B cell (primary cell): ENCODE data around the gene AKAP14. TPM values are rescaled to one million over a fixed set of nuclear protein-coding genes. Genes with fewer than 3 reads are reported as not detected.

Source experiments
- ATAC-seq: fragments of 200-7000 bp; cut with Tn5 transposase; one replicate; pipeline ENCODE4 v1.10.0; 2021; ENCODE audit warnings: low read depth, mild to moderate bottlenecking, moderate number of reproducible peaks, moderate library complexity
- CTCF ChIA-PET: fragments of 350-600 bp; sonication (Branson Sonifier 250); formaldehyde crosslinking; loops from one replicate; lab custom pipeline; 2021; ENCODE audit warnings: antibody characterized with exemption, inconsistent platforms; lab: Charles Lee
- POLR2A ChIA-PET: fragments of 350-600 bp; sonication (Branson Sonifier 250); formaldehyde crosslinking; loops from one replicate; lab custom pipeline; 2021; ENCODE audit warnings: antibody characterized with exemption; lab: Charles Lee
- DNase-seq: peaks from one replicate; pipeline ENCODE4 v3.0.0; 2013
- H2AFZ ChIP-seq: 2 replicates; pipeline ENCODE4 v1.6.1; 2012; ENCODE audit warnings: mild to moderate bottlenecking, low read depth, low read length; ENCODE audit not compliant: insufficient read depth, poor library complexity, severe bottlenecking
- H3K27ac ChIP-seq, 2 donors: 1 replicate in 1 of 2; 2 replicates in 1 of 2; pipeline ENCODE4 v1.5.1; 2012 to 2013; ENCODE audit warnings: low read length in 2 of 2, mild to moderate bottlenecking in 2 of 2, moderate library complexity in 1 of 2
- H3K27me3 ChIP-seq, 4 experiments: fragments of 200-600 bp in 1 of 4; sonication (generic) in 1 of 4; replicated peaks in 1 of 4; 1 replicate in 2 of 4; 2 replicates in 2 of 4; pipeline versions ENCODE4 v1.6.1 to v1.7.0; 2013 to 2016; ENCODE audit warnings: low read length in 3 of 4, mild to moderate bottlenecking in 2 of 4, mixed read lengths in 1 of 4, moderate library complexity in 1 of 4; ENCODE audit not compliant: insufficient read depth in 4 of 4, control insufficient read depth in 3 of 4; ENCODE audit errors: control extremely low read depth in 1 of 4
- H3K36me3 ChIP-seq, 2 experiments: replicated peaks in 1 of 2; 1 replicate in 1 of 2; 2 replicates in 1 of 2; pipeline versions ENCODE4 v1.6.1 to v1.7.1; 2013; ENCODE audit warnings: low read length in 1 of 2; ENCODE audit not compliant: insufficient read depth in 2 of 2, control insufficient read depth in 1 of 2; ENCODE audit errors: control extremely low read depth in 1 of 2, extremely low read depth in 1 of 2
- H3K4me1 ChIP-seq, 2 donors: fragments of 200-600 bp in 1 of 2; sonication (generic) in 1 of 2; 1 replicate in 1 of 2; 2 replicates in 1 of 2; pipeline versions ENCODE4 v1.5.1 to v1.6.1; 2013 to 2017; ENCODE audit warnings: low read length in 2 of 2; ENCODE audit not compliant: control insufficient read depth in 2 of 2, insufficient read depth in 2 of 2
- H3K4me2 ChIP-seq: replicated peaks from 2 replicates; pipeline ENCODE3; 2012; ENCODE audit warnings: mild to moderate bottlenecking, low read depth, low read length; ENCODE audit not compliant: poor library complexity, severe bottlenecking
- H3K4me3 ChIP-seq, 5 experiments: fragments of 200-600 bp in 1 of 5; sonication (generic) in 1 of 5; 1 replicate in 3 of 5; 2 replicates in 2 of 5; pipeline versions ENCODE4 v1.5.1 to v1.7.0; 2011 to 2016; ENCODE audit warnings: low read length in 4 of 5, mild to moderate bottlenecking in 4 of 5, low read depth in 2 of 5, control low read depth in 1 of 5, moderate library complexity in 1 of 5; ENCODE audit not compliant: insufficient read depth in 1 of 5; ENCODE audit errors: control extremely low read depth in 1 of 5, extremely low read depth in 1 of 5
- H3K79me2 ChIP-seq: fragments of 200-600 bp; sonication (generic); one replicate; pipeline ENCODE4 v1.6.0; 2016; ENCODE audit warnings: low read length; ENCODE audit not compliant: control insufficient read depth, insufficient read depth
- H3K9ac ChIP-seq: fragments of 200-600 bp; sonication (generic); 2 replicates; pipeline ENCODE4 v1.6.1; 2017; ENCODE audit warnings: mild to moderate bottlenecking, low read length, moderate library complexity
- H3K9me3 ChIP-seq, 3 donors: one replicate each; pipeline versions ENCODE4 v1.6.1 to v1.7.1; 2013; ENCODE audit warnings: low read length in 2 of 3; ENCODE audit not compliant: control insufficient read depth in 2 of 3, insufficient read depth in 1 of 3; ENCODE audit errors: control extremely low read depth in 1 of 3
- H4K20me1 ChIP-seq: 2 replicates; pipeline ENCODE4 v1.6.0; 2012; ENCODE audit warnings: mild to moderate bottlenecking, low read length; ENCODE audit not compliant: insufficient read depth, control insufficient read depth, poor library complexity, severe bottlenecking
- H3K27ac Mint-ChIP-seq: one replicate; pipeline ENCODE4 v1.8.0; 2021; ENCODE audit warnings: mixed read lengths
- H3K27me3 Mint-ChIP-seq: one replicate; pipeline ENCODE4 v1.8.0; 2021; ENCODE audit warnings: mixed read lengths
- H3K4me1 Mint-ChIP-seq: one replicate; pipeline ENCODE4 v1.8.0; 2021; ENCODE audit warnings: mixed read lengths
- H3K4me3 Mint-ChIP-seq: one replicate; pipeline ENCODE4 v1.8.0; 2021; ENCODE audit warnings: mixed read lengths
- H3K9me3 Mint-ChIP-seq: one replicate; pipeline ENCODE4 v1.8.0; 2022; ENCODE audit warnings: mixed read lengths; ENCODE audit not compliant: insufficient read depth
- CTCF ChIP-seq: fragments of 200-600 bp; IDR thresholded peaks from one replicate; pipeline ENCODE4 v1.8.0; 2022; ENCODE audit warnings: antibody characterized with exemption, mild to moderate bottlenecking
- EZH2 ChIP-seq: IDR thresholded peaks from 2 replicates; pipeline ENCODE4 v1.6.1; 2012; ENCODE audit warnings: borderline replicate concordance, low read depth, mild to moderate bottlenecking, moderate library complexity, low read length; ENCODE audit not compliant: insufficient read depth, poor library complexity, severe bottlenecking
- WGBS: methylation state at CpG from one replicate; pipeline ENCODE4 v1.1.5; 2013; ENCODE audit warnings: missing lambda C conversion rate; ENCODE audit not compliant: insufficient coverage; 5-methylcytosine and 5-hydroxymethylcytosine counted together
- intact Hi-C: fragments of 100-400 bp; cut with micrococcal nuclease; formaldehyde crosslinking; loops from one replicate; pipeline ENCODE4 v1.10.0; 2022
- polyA plus RNA-seq: library from polyadenylated mRNA; depleted of rRNA; stranded (reverse); fragments of >200 nt; gene quantifications from 2 replicates; pipeline ENCODE4 v1.2.3, GENCODE V29; 2012
- total RNA-seq, 2 donors: library from RNA; stranded (reverse); fragments of 120-200 nt in 1 of 2; gene quantifications; 1 replicate in 1 of 2; 2 replicates in 1 of 2; pipeline versions ENCODE4 v1.2.3 to v1.2.4, GENCODE V29; 2013 to 2022

The AKAP14 gene
- total and polyA plus RNA-seq, 2 donors (not counting 1 experiment from before 2014, with no cell fraction given), result not detected

- no peak overlapping the region for H3K27ac Mint-ChIP-seq
- Histone ChIP-seq H3K9ac (no peak overlapping the region), H2AFZ (no peak overlapping the region), H3K27me3 (no peaks in the 10 kb centered on the region), H3K9me3 (no peaks in the 10 kb centered on the region), H3K36me3 (no peaks in the 10 kb centered on the region), H3K27ac (no peak overlapping the region), H4K20me1 (no peaks in the 10 kb centered on the region), H3K4me3 (no peak overlapping the region), H3K79me2 (no peaks in the 10 kb centered on the region), H3K4me1 (no peaks in the 10 kb centered on the region), H3K4me2 (no peak overlapping the region)
- intact Hi-C loops, result no loop called here
- ATAC-seq (no peak), DNase-seq (no peak)
- no peaks in the 10 kb centered on the region for H3K4me1 Mint-ChIP-seq
- H3K4me3 Mint-ChIP-seq, result no peak overlapping the region
- no peaks in the 10 kb centered on the region for H3K27me3 Mint-ChIP-seq
- H3K9me3 Mint-ChIP-seq, result no peaks in the 10 kb centered on the region
- no CpG with 5 or more reads among the region's 2 CpGs for WGBS
- ChIA-PET CTCF (no interaction called here), POLR2A (no interaction called here)
- no peak for TF ChIP-seq CTCF
- TF ChIP-seq EZH2, result no peak
These were observed 3.4 kb downstream of the AKAP14 start for GRCh38 chrX:119899125-119899524.

- Mint-ChIP-seq H3K27me3 (no peaks in the 10 kb centered on the region), H3K9me3 (no peaks in the 10 kb centered on the region), H3K27ac (no peak overlapping the region), H3K4me3 (no peak overlapping the region), H3K4me1 (no peaks in the 10 kb centered on the region)
- no peak overlapping the region for H2AFZ ChIP-seq
- no peak for DNase-seq
- intact Hi-C loops, result no loop called here
- CTCF ChIA-PET, result no interaction called here
- H3K9me3 ChIP-seq, result no peaks in the 10 kb centered on the region
- POLR2A ChIA-PET, result no interaction called here
- H3K4me3 ChIP-seq, result no peak overlapping the region
- H3K4me1 ChIP-seq, result no peaks in the 10 kb centered on the region
- H3K27ac ChIP-seq, result no peak overlapping the region
- no CpG with 5 or more reads among the region's 1 CpG for whole genome bisulfite sequencing
- TF ChIP-seq CTCF (no peak), EZH2 (no peak)
- no peaks in the 10 kb centered on the region for H3K36me3 ChIP-seq
- H3K4me2 ChIP-seq, result no peak overlapping the region
- no peaks in the 10 kb centered on the region for H3K79me2 ChIP-seq
- H3K9ac ChIP-seq, result no peak overlapping the region
- H3K27me3 ChIP-seq, result no peaks in the 10 kb centered on the region
- ATAC-seq, result no peak
- no peaks in the 10 kb centered on the region for H4K20me1 ChIP-seq
These were observed 5.3 kb downstream of the AKAP14 start for GRCh38 chrX:119900976-119901375.
